Smooth muscle cell (in vitro differentiated cells): Measurements from ENCODE around the gene MRRF. TPM values are rescaled to one million over a fixed set of nuclear protein-coding genes. Genes with fewer than 3 reads are reported as not detected.
"Not testable (repeated sequence)": the region's sequence is repeated elsewhere in the genome, so short reads cannot be mapped to it uniquely, and the experiment has no call there.

ENCODE experiments used
- DNase-seq: peaks from one replicate; lab custom pipeline; 2025; ENCODE audit not compliant: unreplicated experiment; lab: John Stamatoyannopoulos, UW
- H2AFZ ChIP-seq: fragments of 200-600 bp; sonication (generic); 2 replicates; pipeline ENCODE4 v1.6.0; 2016; ENCODE audit warnings: antibody characterized with exemption, low read depth, mild to moderate bottlenecking
- H3F3A ChIP-seq: fragments of 200-600 bp; sonication (generic); 2 replicates; pipeline ENCODE4 v1.6.0; 2017; ENCODE audit warnings: antibody characterized with exemption, low read depth
- H3K27ac ChIP-seq: fragments of 200-600 bp; sonication (generic); 2 replicates; pipeline ENCODE4 v1.5.1; 2016; ENCODE audit warnings: low read depth, mild to moderate bottlenecking
- H3K27me3 ChIP-seq: fragments of 200-600 bp; sonication (generic); 2 replicates; pipeline ENCODE4 v1.6.1; 2016; ENCODE audit warnings: low read depth, mild to moderate bottlenecking
- H3K36me3 ChIP-seq: fragments of 200-600 bp; sonication (generic); 2 replicates; pipeline ENCODE4 v1.5.1; 2016; ENCODE audit warnings: low read depth
- H3K4me1 ChIP-seq: fragments of 200-600 bp; sonication (generic); 2 replicates; pipeline ENCODE4 v1.5.1; 2016; ENCODE audit warnings: low read depth
- H3K4me2 ChIP-seq: fragments of 200-600 bp; sonication (generic); 2 replicates; pipeline ENCODE4 v1.6.0; 2016; ENCODE audit warnings: mild to moderate bottlenecking
- H3K4me3 ChIP-seq: fragments of 200-600 bp; sonication (generic); 2 replicates; pipeline ENCODE4 v1.5.1; 2016; ENCODE audit warnings: mild to moderate bottlenecking
- H3K79me2 ChIP-seq: fragments of 200-600 bp; sonication (generic); 2 replicates; pipeline ENCODE4 v1.6.0; 2016; ENCODE audit warnings: low read depth, mild to moderate bottlenecking
- H3K9ac ChIP-seq: fragments of 200-600 bp; sonication (generic); 2 replicates; pipeline ENCODE4 v1.6.0; 2016; ENCODE audit warnings: low read depth
- H3K9me3 ChIP-seq: fragments of 200-600 bp; sonication (generic); replicated peaks from 2 replicates; pipeline ENCODE4 v1.5.1; 2016; ENCODE audit warnings: low read depth
- H4K20me1 ChIP-seq: fragments of 200-600 bp; sonication (generic); 2 replicates; pipeline ENCODE4 v1.6.0; 2016; ENCODE audit warnings: low read depth
- WGBS: methylation state at CpG from one replicate; pipeline ENCODE4 v1.1.7; 2016; ENCODE audit warnings: low lambda C conversion rate; 5-methylcytosine and 5-hydroxymethylcytosine counted together
- polyA plus RNA-seq: library from polyadenylated mRNA; unstranded; fragments of >200 nt; fragmentation: Nextera tagmentation; extraction: Ambion mirVana; gene quantifications from 2 replicates; pipeline ENCODE4 v1.2.1, GENCODE V29; 2016
- total RNA-seq: library from RNA; depleted of rRNA; stranded (reverse); fragments of >200 nt; gene quantifications from 2 replicates; pipeline ENCODE4 v1.2.3, GENCODE V29; 2014
- TF ChIP-seq, protein P1 (sequence below): fragments of 200-600 bp; sonication (generic); IDR thresholded peaks from 2 replicates; pipeline ENCODE4 v1.5.1; 2017; ENCODE audit warnings: borderline replicate concordance, mild to moderate bottlenecking, antibody characterized with exemption; ENCODE audit not compliant: insufficient read depth, poor library complexity, severe bottlenecking

Gene MRRF
- total and polyA plus RNA-seq, 2 experiments from 2014 or later = 8.4 to 28.1 TPM

DNA sequence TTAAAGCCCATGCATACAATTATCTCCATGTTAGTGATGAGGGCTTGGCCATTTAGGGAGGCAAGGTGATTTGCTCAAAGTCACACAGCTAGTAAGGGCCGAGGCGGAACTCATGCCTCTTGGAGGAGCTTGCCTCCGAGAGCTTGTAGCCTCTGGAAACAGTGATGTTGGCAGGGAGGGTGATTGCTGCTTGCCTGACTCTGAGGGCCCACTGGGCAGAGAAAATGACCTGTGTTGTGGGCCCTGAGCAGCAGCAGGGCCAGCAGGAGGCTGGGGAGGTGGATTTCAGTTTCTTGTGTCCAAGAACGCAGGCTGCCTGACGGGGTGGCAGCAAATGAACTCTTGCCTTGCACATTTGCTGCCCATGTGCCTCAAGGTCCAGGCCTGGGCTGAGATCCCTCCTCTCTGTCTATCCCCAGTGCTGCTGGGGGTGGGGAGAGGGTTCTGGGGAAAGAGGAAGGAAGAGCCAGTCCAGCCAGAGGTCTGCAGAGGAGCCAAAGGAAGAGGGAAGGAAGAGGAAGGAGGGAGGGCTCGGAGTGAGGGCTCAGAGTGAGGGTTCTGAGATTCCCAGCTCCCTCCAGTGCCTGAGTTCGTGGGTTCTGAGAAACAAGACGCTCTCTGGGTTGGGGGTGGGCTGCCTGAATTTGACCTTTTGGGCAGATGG lies 90.0 kb downstream of the MRRF start:
- no peak overlapping the region for H3K9ac ChIP-seq
- TF ChIP-seq, protein P1, sequence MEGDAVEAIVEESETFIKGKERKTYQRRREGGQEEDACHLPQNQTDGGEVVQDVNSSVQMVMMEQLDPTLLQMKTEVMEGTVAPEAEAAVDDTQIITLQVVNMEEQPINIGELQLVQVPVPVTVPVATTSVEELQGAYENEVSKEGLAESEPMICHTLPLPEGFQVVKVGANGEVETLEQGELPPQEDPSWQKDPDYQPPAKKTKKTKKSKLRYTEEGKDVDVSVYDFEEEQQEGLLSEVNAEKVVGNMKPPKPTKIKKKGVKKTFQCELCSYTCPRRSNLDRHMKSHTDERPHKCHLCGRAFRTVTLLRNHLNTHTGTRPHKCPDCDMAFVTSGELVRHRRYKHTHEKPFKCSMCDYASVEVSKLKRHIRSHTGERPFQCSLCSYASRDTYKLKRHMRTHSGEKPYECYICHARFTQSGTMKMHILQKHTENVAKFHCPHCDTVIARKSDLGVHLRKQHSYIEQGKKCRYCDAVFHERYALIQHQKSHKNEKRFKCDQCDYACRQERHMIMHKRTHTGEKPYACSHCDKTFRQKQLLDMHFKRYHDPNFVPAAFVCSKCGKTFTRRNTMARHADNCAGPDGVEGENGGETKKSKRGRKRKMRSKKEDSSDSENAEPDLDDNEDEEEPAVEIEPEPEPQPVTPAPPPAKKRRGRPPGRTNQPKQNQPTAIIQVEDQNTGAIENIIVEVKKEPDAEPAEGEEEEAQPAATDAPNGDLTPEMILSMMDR = no peak
- H3K4me2 ChIP-seq = no peak overlapping the region
- no peak overlapping the region for H3K27ac ChIP-seq
- no peaks in the 10 kb centered on the region for H3K36me3 ChIP-seq
- H3K4me1 ChIP-seq = no peaks in the 10 kb centered on the region
- H3K27me3 ChIP-seq = peaks cover 3% of the 10 kb centered on the region
- H3F3A ChIP-seq = no peaks in the 10 kb centered on the region
- H4K20me1 ChIP-seq = no peaks in the 10 kb centered on the region
- no peaks in the 10 kb centered on the region for H3K9me3 ChIP-seq
- no peaks in the 10 kb centered on the region for H3K79me2 ChIP-seq
- H2AFZ ChIP-seq = no peak overlapping the region
- H3K4me3 ChIP-seq = no peak overlapping the region
- no peak for DNase-seq
- 88% methylated on average over 8 of the region's 8 CpGs for WGBS

DNA sequence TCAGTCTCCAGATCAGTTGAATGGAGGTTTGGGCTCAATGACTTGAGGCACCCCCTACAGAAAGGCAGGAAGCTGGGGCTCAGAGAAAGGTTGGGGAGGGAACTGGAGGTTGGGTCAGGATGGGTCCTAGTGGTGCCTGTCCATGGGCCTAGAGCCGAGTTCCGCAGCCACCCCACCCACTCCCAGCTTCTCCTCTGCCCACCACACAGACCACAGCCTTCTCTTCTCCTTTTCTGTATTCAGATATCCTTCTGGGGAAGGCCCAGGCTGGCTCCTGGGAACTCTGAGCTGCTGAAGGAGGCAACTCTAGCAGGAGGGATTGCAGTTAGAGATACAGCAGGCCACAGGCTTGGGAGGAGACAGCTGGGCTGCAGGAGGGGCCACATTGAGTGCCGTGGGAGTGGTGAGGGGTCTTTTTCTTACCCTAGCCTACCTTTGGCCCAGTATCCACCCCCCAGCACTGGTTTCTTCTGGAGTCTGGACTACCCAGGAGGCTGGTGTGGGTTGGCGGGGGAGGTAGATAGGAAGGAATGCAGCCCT lies 90.7 kb downstream of the MRRF start:
- Histone ChIP-seq H3K9me3 (no peaks in the 10 kb centered on the region), H3K4me1 (no peaks in the 10 kb centered on the region), H3F3A (no peaks in the 10 kb centered on the region), H4K20me1 (no peaks in the 10 kb centered on the region), H3K27me3 (no peaks in the 10 kb centered on the region), H2AFZ (no peak overlapping the region), H3K9ac (no peak overlapping the region), H3K4me3 (no peak overlapping the region), H3K79me2 (no peaks in the 10 kb centered on the region), H3K4me2 (no peak overlapping the region), H3K27ac (no peak overlapping the region), H3K36me3 (no peaks in the 10 kb centered on the region)
- 88% methylated on average over 4 of the region's 4 CpGs for WGBS
- TF ChIP-seq, protein P1 = no peak
- no peak for DNase-seq

DNA sequence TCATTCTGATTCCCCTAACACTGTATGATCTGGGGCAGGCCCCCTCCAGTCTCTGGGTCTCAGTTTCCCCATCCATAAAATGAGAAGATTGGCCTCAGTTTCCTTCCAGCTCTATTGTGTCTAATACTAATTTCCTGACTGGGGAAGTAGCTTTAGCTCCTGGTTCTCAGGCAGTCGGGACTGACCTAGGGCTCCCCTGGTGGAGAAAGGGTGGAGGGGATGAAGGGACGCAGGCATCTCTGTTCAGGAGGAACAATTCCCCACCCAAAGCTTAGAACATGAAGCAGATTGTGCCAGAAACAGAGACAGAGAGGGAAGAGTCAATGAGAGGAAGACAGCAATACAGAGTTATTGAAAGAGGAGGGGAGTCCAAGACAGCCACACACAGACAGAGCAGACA lies 91.9 kb downstream of the MRRF start:
- 16% methylated on average over 2 of the region's 2 CpGs for WGBS
- Histone ChIP-seq H2AFZ (no peak overlapping the region), H3K27ac (no peak overlapping the region), H3K4me2 (no peak overlapping the region), H3K36me3 (no peaks in the 10 kb centered on the region), H3K9me3 (no peaks in the 10 kb centered on the region), H3F3A (no peaks in the 10 kb centered on the region), H3K9ac (no peak overlapping the region), H3K4me3 (no peak overlapping the region), H3K79me2 (no peaks in the 10 kb centered on the region), H3K4me1 (no peaks in the 10 kb centered on the region), H3K27me3 (no peaks in the 10 kb centered on the region), H4K20me1 (no peaks in the 10 kb centered on the region)
- no peak for DNase-seq
- TF ChIP-seq, protein P1 = peak; percentile 15

DNA sequence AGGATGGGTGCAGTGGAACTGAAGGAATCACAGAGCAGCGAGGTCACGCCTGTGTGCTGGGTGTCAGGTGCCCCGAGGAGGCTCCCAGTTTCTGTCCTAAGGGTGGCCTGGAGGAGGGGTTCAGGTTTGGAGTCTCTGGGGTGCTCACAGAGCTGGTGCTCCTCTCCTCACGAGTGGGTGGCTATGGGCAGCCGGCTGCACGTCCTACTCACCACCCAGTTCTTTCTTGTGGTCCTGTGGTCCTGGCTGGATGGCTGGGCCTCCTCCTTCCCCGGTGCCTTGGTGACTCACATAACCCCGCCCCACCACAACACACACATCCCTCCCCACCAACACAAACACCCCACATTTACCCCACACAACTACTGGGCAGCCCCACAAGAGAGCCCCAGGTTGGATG lies 96.2 kb downstream of the MRRF start:
- peak overlapping the region; percentile 9 for H3K4me2 ChIP-seq
- no peak for DNase-seq
- no peak overlapping the region for H3K4me3 ChIP-seq
- H3K79me2 ChIP-seq = no peaks in the 10 kb centered on the region
- H3K36me3 ChIP-seq = no peaks in the 10 kb centered on the region
- no peak overlapping the region for H3K27ac ChIP-seq
- TF ChIP-seq, protein P1 = no peak
- no peaks in the 10 kb centered on the region for H4K20me1 ChIP-seq
- H3K27me3 ChIP-seq = no peaks in the 10 kb centered on the region
- no peaks in the 10 kb centered on the region for H3K9me3 ChIP-seq
- no peaks in the 10 kb centered on the region for H3K4me1 ChIP-seq
- no peaks in the 10 kb centered on the region for H3F3A ChIP-seq
- 59% methylated on average over 8 of the region's 8 CpGs for WGBS
- no peak overlapping the region for H2AFZ ChIP-seq
- H3K9ac ChIP-seq = no peak overlapping the region

DNA sequence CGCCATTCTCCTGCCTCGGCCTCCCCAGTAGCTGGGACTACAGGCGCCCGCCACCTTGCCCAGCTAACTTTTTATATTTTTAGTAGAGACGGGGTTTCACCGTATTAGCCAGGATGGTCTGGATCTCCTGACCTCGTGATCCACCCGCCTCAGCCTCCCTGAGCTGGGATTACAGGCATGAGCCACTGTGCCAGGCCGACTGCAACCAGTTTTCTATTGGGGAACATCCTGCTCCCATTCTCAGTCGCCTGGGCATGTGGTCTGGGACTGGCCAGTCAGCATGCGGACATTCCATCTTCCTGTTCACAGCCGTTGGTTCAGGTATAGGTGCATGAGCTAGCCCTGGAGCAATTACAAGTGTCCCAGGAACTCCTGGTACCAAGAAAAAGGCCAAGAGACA lies 98.4 kb downstream of the MRRF start:
- not testable (repeated sequence) for H3F3A ChIP-seq, H3K4me1 ChIP-seq, DNase-seq, H3K9ac ChIP-seq, H3K27ac ChIP-seq, H2AFZ ChIP-seq, H3K79me2 ChIP-seq, H3K4me2 ChIP-seq, H3K27me3 ChIP-seq, H3K9me3 ChIP-seq, H3K4me3 ChIP-seq, H4K20me1 ChIP-seq, H3K36me3 ChIP-seq
- WGBS = 95% methylated on average over 12 of the region's 12 CpGs
